Gastrocnemius medialis (tissue), 4 donors: Measurements from ENCODE around the gene CCDC150.

Experiments
- POLR2A ChIP-seq, 2 donors: fragments of 450-650 bp; IDR thresholded peaks; one replicate each; pipeline ENCODE4 v1.6.1; 2017; ENCODE audit warnings: antibody characterized with exemption in 2 of 2, mild to moderate bottlenecking in 2 of 2, moderate library complexity in 2 of 2
- TF ChIP-seq, protein P1 (sequence below), 5 experiments: fragments of 450-650 bp in 3 of 5; fragments of 200-600 bp in 2 of 5; sonication (generic) in 2 of 5; IDR thresholded peaks in 4 of 5; conservative IDR thresholded peaks in 1 of 5; 1 replicate in 4 of 5; 2 replicates in 1 of 5; pipeline ENCODE4 v1.5.1; 2016 to 2019; ENCODE audit warnings: antibody characterized with exemption in 5 of 5, mild to moderate bottlenecking in 3 of 5, moderate library complexity in 3 of 5

DNA sequence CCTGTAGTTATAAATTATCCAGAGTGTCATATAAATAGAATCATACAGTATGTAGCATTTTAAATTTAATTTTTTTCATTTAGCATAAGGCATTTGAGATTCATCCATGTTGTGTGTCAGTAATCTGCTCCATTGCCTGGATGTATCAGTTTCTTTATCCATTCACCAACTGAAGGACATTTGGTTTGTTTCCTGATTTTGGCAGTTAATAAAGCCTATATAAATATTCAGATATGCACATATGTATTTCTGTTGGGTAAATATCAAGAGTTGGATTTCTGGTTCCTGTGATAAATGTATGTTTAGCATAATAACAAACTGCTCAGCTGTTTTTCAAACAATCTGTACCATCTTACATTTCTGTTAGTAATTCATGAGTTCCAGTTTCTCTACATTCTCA lies 39.9 kb downstream of the CCDC150 start:
- TF ChIP-seq, protein P1, sequence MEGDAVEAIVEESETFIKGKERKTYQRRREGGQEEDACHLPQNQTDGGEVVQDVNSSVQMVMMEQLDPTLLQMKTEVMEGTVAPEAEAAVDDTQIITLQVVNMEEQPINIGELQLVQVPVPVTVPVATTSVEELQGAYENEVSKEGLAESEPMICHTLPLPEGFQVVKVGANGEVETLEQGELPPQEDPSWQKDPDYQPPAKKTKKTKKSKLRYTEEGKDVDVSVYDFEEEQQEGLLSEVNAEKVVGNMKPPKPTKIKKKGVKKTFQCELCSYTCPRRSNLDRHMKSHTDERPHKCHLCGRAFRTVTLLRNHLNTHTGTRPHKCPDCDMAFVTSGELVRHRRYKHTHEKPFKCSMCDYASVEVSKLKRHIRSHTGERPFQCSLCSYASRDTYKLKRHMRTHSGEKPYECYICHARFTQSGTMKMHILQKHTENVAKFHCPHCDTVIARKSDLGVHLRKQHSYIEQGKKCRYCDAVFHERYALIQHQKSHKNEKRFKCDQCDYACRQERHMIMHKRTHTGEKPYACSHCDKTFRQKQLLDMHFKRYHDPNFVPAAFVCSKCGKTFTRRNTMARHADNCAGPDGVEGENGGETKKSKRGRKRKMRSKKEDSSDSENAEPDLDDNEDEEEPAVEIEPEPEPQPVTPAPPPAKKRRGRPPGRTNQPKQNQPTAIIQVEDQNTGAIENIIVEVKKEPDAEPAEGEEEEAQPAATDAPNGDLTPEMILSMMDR (IDR thresholded peaks at IDR 0.05 in 4 of 5, conservative IDR thresholded peaks at IDR 0.05 in 1 of 5) = no peak
- TF ChIP-seq POLR2A (IDR thresholded peaks at IDR 0.05) = no peak
